ENCODE measurements around the gene EDRF1.

DNA sequence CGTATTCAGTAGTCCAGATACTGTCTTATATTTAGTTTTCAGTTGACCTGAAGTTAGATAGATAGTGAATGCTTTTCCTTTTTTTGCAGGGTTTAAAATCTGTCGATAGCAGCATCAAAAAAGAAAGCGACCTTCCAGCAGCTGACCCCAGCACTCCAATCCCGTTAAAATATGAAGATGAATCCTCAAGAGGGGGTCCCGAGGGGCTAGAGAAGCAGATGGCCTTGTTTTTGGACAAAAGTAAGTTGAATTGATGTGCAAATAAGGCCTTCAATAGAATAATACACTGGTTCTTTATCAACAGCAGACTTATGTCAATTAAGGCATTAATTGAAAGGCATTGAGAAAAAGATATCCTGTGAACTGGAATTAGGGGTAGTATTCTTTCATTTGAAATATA lies 18.7 kb downstream of the EDRF1 start:
- TF ChIP-seq CTCF (conservative IDR thresholded peaks at IDR 0.05; ENCODE audit: low read depth, low read length) (no peak), RFX5 (IDR thresholded peaks at IDR 0.05; ENCODE audit: low read depth, low read length) (no peak), CEBPB (IDR thresholded peaks at IDR 0.05; ENCODE audit: low read depth, low read length) (no peak), POLR2A (IDR thresholded peaks at IDR 0.05; ENCODE audit: low read depth, low read length) (no peak), CHD1 (IDR thresholded peaks at IDR 0.05; ENCODE audit: low read depth, low read length) (no peak), RAD21 (IDR thresholded peaks at IDR 0.05; ENCODE audit: low read length) (no peak), NFE2L2 (IDR thresholded peaks at IDR 0.05; ENCODE audit: low read depth, low read length) (no peak), ELK1 (IDR thresholded peaks at IDR 0.05; ENCODE audit: borderline replicate concordance, low read depth, low read length) (no peak), MXI1 (IDR thresholded peaks at IDR 0.05; ENCODE audit: borderline replicate concordance, low read depth, low read length) (no peak)

Measured in IMR-90 (cell line).